HepG2 (cell line): ENCODE measurements around the gene GALK2. TPM values are rescaled to one million over a fixed set of nuclear protein-coding genes. Genes with fewer than 3 reads are reported as not detected.

Experiments used
- ATAC-seq: fragments of 200-7000 bp; cut with Tn5 transposase; 3 replicates; pipeline ENCODE4 v1.9.1; 2020; ENCODE audit warnings: mild to moderate bottlenecking, moderate library complexity
- BruUV-seq: library from RNA; stranded (reverse); fragments of 400-500 nt; replicated peaks from 2 replicates; lab custom pipeline; 2021; lab: Mats Ljungman, UMichigan
- CTCF ChIA-PET: fragments of 300-600 bp; formaldehyde crosslinking; extraction: SDS; loops from one replicate; lab custom pipeline; 2021; ENCODE audit warnings: low total read pairs, inconsistent platforms, low intra/inter-chr PET ratio; lab: Yijun Ruan, JAX
- POLR2A ChIA-PET: fragments of 350-600 bp; sonication (Branson Sonifier 250); formaldehyde crosslinking; loops from one replicate; lab custom pipeline; 2020; ENCODE audit warnings: antibody characterized with exemption, inconsistent platforms; lab: Yijun Ruan, JAX
- DNase-seq: peaks from one replicate; pipeline ENCODE4 v3.0.0-alpha.2; 2015; ENCODE audit warnings: low spot score
- FAIRE-seq: peaks from 3 replicates; lab custom pipeline; 2011; peaks lifted over from hg19 to GRCh38; lab: Jason Lieb, UNC
- H2AFZ ChIP-seq: one replicate; pipeline ENCODE4 v1.6.1; 2011; ENCODE audit warnings: low read length, inconsistent platforms
- H3K27ac ChIP-seq: fragments of 300-600 bp; 3 replicates; pipeline ENCODE4 v1.8.0; 2011; ENCODE audit warnings: mixed run types, mild to moderate bottlenecking, mixed read lengths, low read length, inconsistent platforms; ENCODE audit not compliant: insufficient read depth; ENCODE audit errors: extremely low read length
- H3K27me3 ChIP-seq, 2 experiments: fragments of 200-600 bp in 1 of 2; 2 replicates in 1 of 2; 3 replicates in 1 of 2; pipeline versions ENCODE4 v1.6.0 to v1.8.0; 2011; ENCODE audit warnings: low read length in 2 of 2, mild to moderate bottlenecking in 2 of 2, moderate library complexity in 2 of 2, inconsistent platforms in 1 of 2; ENCODE audit not compliant: insufficient read depth in 2 of 2, control insufficient read depth in 1 of 2
- H3K36me3 ChIP-seq, 2 experiments: fragments of 200-600 bp in 1 of 2; replicated peaks in 1 of 2; 2 replicates in 1 of 2; 3 replicates in 1 of 2; pipeline versions ENCODE4 v1.5.1 to v1.8.0; 2011; ENCODE audit warnings: low read length in 2 of 2, inconsistent platforms in 1 of 2; ENCODE audit not compliant: insufficient read depth in 2 of 2, control insufficient read depth in 1 of 2
- H3K4me1 ChIP-seq: 2 replicates; pipeline ENCODE4 v1.5.1; 2012; ENCODE audit warnings: low read length, inconsistent platforms; ENCODE audit not compliant: insufficient read depth
- H3K4me2 ChIP-seq: 2 replicates; pipeline ENCODE4 v1.6.0; 2011; ENCODE audit warnings: low read depth, low read length, inconsistent platforms
- H3K4me3 ChIP-seq, 3 experiments: fragments of 200-600 bp in 1 of 3; sonication (generic), shearing (Covaris generic) in 1 of 3; replicated peaks in 1 of 3; 2 replicates each; pipeline ENCODE4 v1.5.1; 2011 to 2016; ENCODE audit warnings: low read length in 3 of 3, inconsistent platforms in 2 of 3, low read depth in 2 of 3, mild to moderate bottlenecking in 2 of 3, control low read depth in 1 of 3, mixed read lengths in 1 of 3; ENCODE audit not compliant: insufficient read depth in 1 of 3
- H3K79me2 ChIP-seq: one replicate; pipeline ENCODE4 v1.6.1; 2011; ENCODE audit warnings: low read length, inconsistent platforms; ENCODE audit not compliant: insufficient read depth
- H3K9ac ChIP-seq: 2 replicates; pipeline ENCODE4 v1.6.0; 2011; ENCODE audit warnings: mild to moderate bottlenecking, low read depth, low read length, inconsistent platforms; ENCODE audit not compliant: insufficient read depth
- H3K9me3 ChIP-seq: 2 replicates; pipeline ENCODE4 v1.5.1; 2012; ENCODE audit warnings: mild to moderate bottlenecking, low read length
- H4K20me1 ChIP-seq: 2 replicates; pipeline ENCODE4 v1.6.0; 2011; ENCODE audit warnings: inconsistent platforms, mild to moderate bottlenecking, low read length, moderate library complexity; ENCODE audit not compliant: insufficient read depth
- ATF1 ChIP-seq: IDR thresholded peaks from 2 replicates; pipeline ENCODE4 v1.6.1; 2016; ENCODE audit warnings: mild to moderate bottlenecking, control low read depth
- ATF3 ChIP-seq: sonication (generic); formaldehyde crosslinking; IDR thresholded peaks from 2 replicates; pipeline ENCODE4 v1.4.0; 2020; ENCODE audit warnings: missing genetic modification reagents
- ETV5 ChIP-seq: IDR thresholded peaks from 2 replicates; pipeline ENCODE4 v1.6.1; 2018; ENCODE audit warnings: missing biosample characterization, missing genetic modification reagents, inconsistent platforms, borderline replicate concordance
- GTF2F1 ChIP-seq: fragments of 150-350 bp; IDR thresholded peaks from 2 replicates; pipeline ENCODE4 v1.6.1; 2014; ENCODE audit warnings: low read length
- HDAC1 ChIP-seq: sonication (generic); formaldehyde crosslinking; IDR thresholded peaks from 2 replicates; pipeline ENCODE4 v1.5.1; 2020; ENCODE audit warnings: mild to moderate bottlenecking, missing genetic modification reagents
- HNRNPUL1 ChIP-seq: fragments of 200-400 bp; formaldehyde crosslinking; IDR thresholded peaks from 2 replicates; pipeline ENCODE4 v1.6.1; 2017; ENCODE audit warnings: low read depth, mild to moderate bottlenecking, low read length, moderate library complexity
- HOXD1 ChIP-seq: sonication (generic); formaldehyde crosslinking; IDR thresholded peaks from 2 replicates; pipeline ENCODE4 v1.5.0; 2020; ENCODE audit warnings: missing genetic modification reagents
- KDM2A ChIP-seq: sonication (generic); formaldehyde crosslinking; IDR thresholded peaks from 2 replicates; pipeline ENCODE4 v1.4.0; 2020; ENCODE audit warnings: low read depth, missing genetic modification reagents, borderline replicate concordance
- MTF2 ChIP-seq: sonication (generic); formaldehyde crosslinking; IDR thresholded peaks from 2 replicates; pipeline ENCODE4 v1.5.0; 2020; ENCODE audit warnings: missing genetic modification reagents, borderline replicate concordance
- NFATC3 ChIP-seq: sonication (generic); formaldehyde crosslinking; IDR thresholded peaks from 2 replicates; pipeline ENCODE4 v1.5.1; 2020; ENCODE audit warnings: mild to moderate bottlenecking, missing genetic modification reagents
- POLR2AphosphoS5 ChIP-seq: IDR thresholded peaks from 2 replicates; pipeline ENCODE4 v1.6.1; 2012; ENCODE audit warnings: low read depth, low read length
- SOX6 ChIP-seq, 2 experiments: fragments of 450-650 bp in 1 of 2; sonication (generic) in 1 of 2; formaldehyde crosslinking in 1 of 2; IDR thresholded peaks; 2 replicates each; pipeline versions ENCODE4 v1.4.0 to v1.6.1; 2017 to 2020; ENCODE audit warnings: antibody characterized with exemption in 1 of 2, mild to moderate bottlenecking in 1 of 2, missing genetic modification reagents in 1 of 2
- WIZ ChIP-seq: sonication (generic); formaldehyde crosslinking; IDR thresholded peaks from 2 replicates; pipeline ENCODE4 v1.5.1; 2020; ENCODE audit warnings: mild to moderate bottlenecking, missing genetic modification reagents
- ZC3H13 ChIP-seq: sonication (generic); formaldehyde crosslinking; IDR thresholded peaks from 2 replicates; pipeline ENCODE4 v1.8.1; 2023; ENCODE audit warnings: mild to moderate bottlenecking, missing genetic modification reagents, moderate library complexity
- ZNF143 ChIP-seq: sonication (generic); formaldehyde crosslinking; IDR thresholded peaks from 2 replicates; pipeline ENCODE4 v1.4.0; 2020; ENCODE audit warnings: missing genetic modification reagents
- ZXDC ChIP-seq: sonication (generic); formaldehyde crosslinking; IDR thresholded peaks from 2 replicates; pipeline ENCODE4 v1.5.0; 2020; ENCODE audit warnings: mild to moderate bottlenecking, missing genetic modification reagents
- WGBS: methylation state at CpG from one replicate; pipeline ENCODE4 v1.1.6; 2017; ENCODE audit warnings: low lambda C conversion rate; 5-methylcytosine and 5-hydroxymethylcytosine counted together
- in situ Hi-C: cut with HindIII; loops from 2 replicates; pipeline ENCODE4 v1.10.0; 2017; ENCODE audit warnings: low pct_unique_long_range_greater_than_20kb; ENCODE audit not compliant: extremely low pct_ligation_motif_present
- intact Hi-C: fragments of 100-400 bp; cut with micrococcal nuclease; formaldehyde crosslinking; loops from one replicate; pipeline ENCODE4 v1.10.0; 2022; ENCODE audit not compliant: unreplicated experiment
- polyA plus RNA-seq, 8 experiments: library from polyadenylated mRNA; depleted of rRNA in 3 of 8; stranded (reverse) in 7 of 8; unstranded in 1 of 8; fragments of >200 nt; fragmentation: Illumina TruSeq in 4 of 8; extraction: Trizol in 4 of 8; gene quantifications; 2 replicates each; pipeline versions ENCODE4 v1.2.1 to v1.2.3, GENCODE V29; 2011 to 2016; ENCODE audit warnings: low read depth in 4 of 8, missing spikeins in 1 of 8, mixed read lengths in 1 of 8; ENCODE audit not compliant: insufficient read depth in 1 of 8
- total RNA-seq, 5 experiments: library from RNA; depleted of rRNA; stranded (reverse); fragments of >200 nt; fragmentation: Illumina TruSeq; extraction: Trizol; gene quantifications; 2 replicates each; pipeline ENCODE4 v1.2.3, GENCODE V29; 2016; ENCODE audit warnings: low read depth in 1 of 5
- TF ChIP-seq, protein P1 (sequence below): sonication (generic); formaldehyde crosslinking; conservative IDR thresholded peaks from 2 replicates; pipeline ENCODE4 v1.5.0; 2020; ENCODE audit warnings: missing genetic modification reagents

Gene GALK2
- total and polyA plus RNA-seq, 2 of the 13 experiments (the other 11 are each of a cell fraction or from before 2014, with no cell fraction given) = 17.6 to 32.8 TPM

DNA sequence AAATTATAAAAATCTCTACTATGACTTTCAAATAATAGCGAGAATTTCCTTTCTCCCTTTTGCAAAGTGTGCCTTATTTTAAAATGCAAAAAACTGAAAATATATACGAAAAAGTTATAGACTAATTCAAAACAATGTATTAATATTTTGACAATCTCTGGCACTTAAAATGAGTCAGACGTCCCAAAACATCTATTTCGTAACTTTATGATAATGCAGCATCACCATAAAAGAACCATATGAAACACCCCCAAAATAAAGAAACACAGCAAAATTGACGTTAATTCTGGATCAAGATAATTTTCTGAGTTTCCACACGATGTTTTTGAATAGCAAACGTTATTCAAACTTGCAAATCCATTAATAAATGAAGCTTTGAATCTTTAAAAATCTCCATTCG is 15.7 kb upstream of the GALK2 start:
- no peak for DNase-seq
- TF ChIP-seq ETV5 (CRISPR knock-in tag) = no peak
- TF ChIP-seq, protein P1, sequence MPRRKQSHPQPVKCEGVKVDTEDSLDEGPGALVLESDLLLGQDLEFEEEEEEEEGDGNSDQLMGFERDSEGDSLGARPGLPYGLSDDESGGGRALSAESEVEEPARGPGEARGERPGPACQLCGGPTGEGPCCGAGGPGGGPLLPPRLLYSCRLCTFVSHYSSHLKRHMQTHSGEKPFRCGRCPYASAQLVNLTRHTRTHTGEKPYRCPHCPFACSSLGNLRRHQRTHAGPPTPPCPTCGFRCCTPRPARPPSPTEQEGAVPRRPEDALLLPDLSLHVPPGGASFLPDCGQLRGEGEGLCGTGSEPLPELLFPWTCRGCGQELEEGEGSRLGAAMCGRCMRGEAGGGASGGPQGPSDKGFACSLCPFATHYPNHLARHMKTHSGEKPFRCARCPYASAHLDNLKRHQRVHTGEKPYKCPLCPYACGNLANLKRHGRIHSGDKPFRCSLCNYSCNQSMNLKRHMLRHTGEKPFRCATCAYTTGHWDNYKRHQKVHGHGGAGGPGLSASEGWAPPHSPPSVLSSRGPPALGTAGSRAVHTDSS = no peak
- no peak for TF ChIP-seq SOX6 (IDR thresholded peaks at IDR 0.05)
- no peak for TF ChIP-seq SOX6 (CRISPR knock-in tag; IDR thresholded peaks at IDR 0.05)
- no peak for TF ChIP-seq HNRNPUL1
- no peak for TF ChIP-seq ZNF143 (CRISPR knock-in tag)
- no peak for TF ChIP-seq ATF3 (CRISPR knock-in tag)
- TF ChIP-seq WIZ (CRISPR knock-in tag) = no peak
- TF ChIP-seq HOXD1 (CRISPR knock-in tag) = no peak
- no peak for TF ChIP-seq ZC3H13 (CRISPR knock-in tag)
- no peak for TF ChIP-seq ZXDC
- no peak for TF ChIP-seq HDAC1 (CRISPR knock-in tag)
- TF ChIP-seq KDM2A (CRISPR knock-in tag) = no peak
- no peak for TF ChIP-seq NFATC3
- no peak for TF ChIP-seq GTF2F1
- no peak for TF ChIP-seq ATF1
- no peak for TF ChIP-seq POLR2AphosphoS5
- no peak for TF ChIP-seq MTF2 (CRISPR knock-in tag)
- H2AFZ ChIP-seq = no peak overlapping the region
- peak overlapping the region; percentile 76 for H3K27ac ChIP-seq
- in situ Hi-C loops (no loop called here), intact Hi-C loops (loop anchor here (2.0 kb wide), 2 partner anchors 16 to 70 kb away; partner anchors contain the start of gene GALK2)
- peak overlapping the region; percentile 88 for H3K9ac ChIP-seq
- peaks cover 72% of the 10 kb centered on the region for H3K79me2 ChIP-seq
- no peaks in the 10 kb centered on the region for H3K36me3 ChIP-seq
- no peak for FAIRE-seq
- H3K4me3 ChIP-seq = peak overlapping the region; percentile 68 to 86 (median 82)
- H4K20me1 ChIP-seq = peaks cover 24% of the 10 kb centered on the region
- no peaks in the 10 kb centered on the region; a peak in 1 of 5 replicates for H3K27me3 ChIP-seq
- CTCF ChIA-PET = no interaction called here
- ATAC-seq = no peak
- under 1% methylated on average over 8 of the region's 8 CpGs for WGBS
- POLR2A ChIA-PET = interaction anchor here (3.7 kb wide), 1 partner anchor 16 kb away, joined by 40 read pairs; the partner anchor contains the start of gene GALK2
- H3K9me3 ChIP-seq = no peaks in the 10 kb centered on the region
- peaks cover 31% of the 10 kb centered on the region for H3K4me1 ChIP-seq
- no TSS peak for BruUV-seq
- peak overlapping the region; percentile 84 for H3K4me2 ChIP-seq
